HepG2 (cell line): ENCODE measurements around the gene TMEM135. TPM values are rescaled to one million over a fixed set of nuclear protein-coding genes. Genes with fewer than 3 reads are reported as not detected.

ENCODE experiments used
- AHR ChIP-seq: IDR thresholded peaks from 2 replicates; pipeline ENCODE4 v1.6.1; 2018; ENCODE audit warnings: missing genetic modification reagents, missing compliant biosample characterization
- FOSL1 ChIP-seq: sonication (generic); formaldehyde crosslinking; IDR thresholded peaks from 2 replicates; pipeline ENCODE4 v1.9.0; 2021; ENCODE audit warnings: missing genetic modification reagents, borderline replicate concordance
- KIAA2018 ChIP-seq: sonication (generic); formaldehyde crosslinking; IDR thresholded peaks from 2 replicates; pipeline ENCODE4 v1.5.0; 2020; ENCODE audit warnings: mild to moderate bottlenecking, missing genetic modification reagents, borderline replicate concordance
- MED1 ChIP-seq: sonication (generic); formaldehyde crosslinking; IDR thresholded peaks from 2 replicates; pipeline ENCODE4 v1.4.0; 2020; ENCODE audit warnings: missing genetic modification reagents
- NONO ChIP-seq, 2 experiments: fragments of 450-650 bp in 1 of 2; sonication (generic) in 1 of 2; formaldehyde crosslinking in 1 of 2; IDR thresholded peaks in 1 of 2; conservative IDR thresholded peaks in 1 of 2; 2 replicates each; pipeline versions ENCODE4 v1.6.1 to v1.8.0; 2017 to 2022; ENCODE audit warnings: mild to moderate bottlenecking in 1 of 2, missing genetic modification reagents in 1 of 2, moderate library complexity in 1 of 2
- PHF5A ChIP-seq: IDR thresholded peaks from one replicate; pipeline ENCODE4 v1.6.1; 2018; ENCODE audit warnings: low read depth, missing genetic modification reagents; ENCODE audit not compliant: unreplicated experiment
- POLR2AphosphoS2 ChIP-seq: IDR thresholded peaks from 2 replicates; pipeline ENCODE4 v1.6.1; 2011; ENCODE audit warnings: low read depth, low read length, improper control_type of control experiment
- ZBTB38 ChIP-seq: sonication (generic); formaldehyde crosslinking; IDR thresholded peaks from 2 replicates; pipeline ENCODE4 v1.5.1; 2020; ENCODE audit warnings: mild to moderate bottlenecking, missing genetic modification reagents
- ZBTB8A ChIP-seq: sonication (generic); formaldehyde crosslinking; IDR thresholded peaks from 2 replicates; pipeline ENCODE4 v1.4.0; 2020; ENCODE audit warnings: mild to moderate bottlenecking, low read depth, missing genetic modification reagents, borderline replicate concordance
- ZNF160 ChIP-seq: sonication (generic); formaldehyde crosslinking; IDR thresholded peaks from 2 replicates; pipeline ENCODE4 v1.8.0; 2022; ENCODE audit warnings: mild to moderate bottlenecking, inconsistent platforms, missing genetic modification reagents
- ZNF788 ChIP-seq: sonication (generic); formaldehyde crosslinking; IDR thresholded peaks from 2 replicates; pipeline ENCODE4 v1.5.0; 2020; ENCODE audit warnings: mild to moderate bottlenecking, missing genetic modification reagents, borderline replicate concordance
- polyA plus RNA-seq, 8 experiments: library from polyadenylated mRNA; depleted of rRNA in 3 of 8; stranded (reverse) in 7 of 8; unstranded in 1 of 8; fragments of >200 nt; fragmentation: Illumina TruSeq in 4 of 8; extraction: Trizol in 4 of 8; gene quantifications; 2 replicates each; pipeline versions ENCODE4 v1.2.1 to v1.2.3, GENCODE V29; 2011 to 2016; ENCODE audit warnings: low read depth in 4 of 8, missing spikeins in 1 of 8, mixed read lengths in 1 of 8; ENCODE audit not compliant: insufficient read depth in 1 of 8
- total RNA-seq, 5 experiments: library from RNA; depleted of rRNA; stranded (reverse); fragments of >200 nt; fragmentation: Illumina TruSeq; extraction: Trizol; gene quantifications; 2 replicates each; pipeline ENCODE4 v1.2.3, GENCODE V29; 2016; ENCODE audit warnings: low read depth in 1 of 5
- TF ChIP-seq, protein P1 (sequence below): sonication (generic); formaldehyde crosslinking; IDR thresholded peaks from 2 replicates; pipeline ENCODE4 v1.8.1; 2022; ENCODE audit warnings: low read depth, mild to moderate bottlenecking, missing genetic modification reagents
- TF ChIP-seq, protein P2 (sequence below): sonication (generic); formaldehyde crosslinking; IDR thresholded peaks from 2 replicates; pipeline ENCODE4 v1.5.0; 2020; ENCODE audit warnings: mild to moderate bottlenecking, missing genetic modification reagents, moderate library complexity
- TF ChIP-seq, protein P3 (sequence below): sonication (generic); formaldehyde crosslinking; IDR thresholded peaks from 2 replicates; pipeline ENCODE4 v1.8.0; 2022; ENCODE audit warnings: missing genetic modification reagents, low read depth, mild to moderate bottlenecking, borderline replicate concordance

The TMEM135 gene
- total and polyA plus RNA-seq, 2 of the 13 experiments (the other 11 are each of a cell fraction or from before 2014, with no cell fraction given): 36.6 to 88.9 TPM

- TF ChIP-seq, protein P1, sequence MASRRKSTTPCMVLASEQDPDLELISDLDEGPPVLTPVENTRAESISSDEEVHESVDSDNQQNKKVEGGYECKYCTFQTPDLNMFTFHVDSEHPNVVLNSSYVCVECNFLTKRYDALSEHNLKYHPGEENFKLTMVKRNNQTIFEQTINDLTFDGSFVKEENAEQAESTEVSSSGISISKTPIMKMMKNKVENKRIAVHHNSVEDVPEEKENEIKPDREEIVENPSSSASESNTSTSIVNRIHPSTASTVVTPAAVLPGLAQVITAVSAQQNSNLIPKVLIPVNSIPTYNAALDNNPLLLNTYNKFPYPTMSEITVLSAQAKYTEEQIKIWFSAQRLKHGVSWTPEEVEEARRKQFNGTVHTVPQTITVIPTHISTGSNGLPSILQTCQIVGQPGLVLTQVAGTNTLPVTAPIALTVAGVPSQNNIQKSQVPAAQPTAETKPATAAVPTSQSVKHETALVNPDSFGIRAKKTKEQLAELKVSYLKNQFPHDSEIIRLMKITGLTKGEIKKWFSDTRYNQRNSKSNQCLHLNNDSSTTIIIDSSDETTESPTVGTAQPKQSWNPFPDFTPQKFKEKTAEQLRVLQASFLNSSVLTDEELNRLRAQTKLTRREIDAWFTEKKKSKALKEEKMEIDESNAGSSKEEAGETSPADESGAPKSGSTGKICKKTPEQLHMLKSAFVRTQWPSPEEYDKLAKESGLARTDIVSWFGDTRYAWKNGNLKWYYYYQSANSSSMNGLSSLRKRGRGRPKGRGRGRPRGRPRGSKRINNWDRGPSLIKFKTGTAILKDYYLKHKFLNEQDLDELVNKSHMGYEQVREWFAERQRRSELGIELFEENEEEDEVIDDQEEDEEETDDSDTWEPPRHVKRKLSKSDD: peak; percentile 71; the same call in 1 of the 2 replicates
- TF ChIP-seq ZNF788 (peak; percentile 78; the same call in 1 of the 2 replicates), MED1 (peak; percentile 91), PHF5A (peak; percentile 63), ZNF160 (CRISPR knock-in tag) (no peak), FOSL1 (CRISPR knock-in tag) (no peak), ZBTB8A (no peak), KIAA2018 (CRISPR knock-in tag) (no peak), NONO (IDR thresholded peaks at IDR 0.05) (no peak), NONO (CRISPR knock-in tag; conservative IDR thresholded peaks at IDR 0.05) (0 out of 2 replicates have a peak, but pooled peaks have one; percentile 22), POLR2AphosphoS2 (no peak), AHR (CRISPR knock-in tag) (no peak), ZBTB38 (CRISPR knock-in tag) (no peak)
- TF ChIP-seq, protein P2, sequence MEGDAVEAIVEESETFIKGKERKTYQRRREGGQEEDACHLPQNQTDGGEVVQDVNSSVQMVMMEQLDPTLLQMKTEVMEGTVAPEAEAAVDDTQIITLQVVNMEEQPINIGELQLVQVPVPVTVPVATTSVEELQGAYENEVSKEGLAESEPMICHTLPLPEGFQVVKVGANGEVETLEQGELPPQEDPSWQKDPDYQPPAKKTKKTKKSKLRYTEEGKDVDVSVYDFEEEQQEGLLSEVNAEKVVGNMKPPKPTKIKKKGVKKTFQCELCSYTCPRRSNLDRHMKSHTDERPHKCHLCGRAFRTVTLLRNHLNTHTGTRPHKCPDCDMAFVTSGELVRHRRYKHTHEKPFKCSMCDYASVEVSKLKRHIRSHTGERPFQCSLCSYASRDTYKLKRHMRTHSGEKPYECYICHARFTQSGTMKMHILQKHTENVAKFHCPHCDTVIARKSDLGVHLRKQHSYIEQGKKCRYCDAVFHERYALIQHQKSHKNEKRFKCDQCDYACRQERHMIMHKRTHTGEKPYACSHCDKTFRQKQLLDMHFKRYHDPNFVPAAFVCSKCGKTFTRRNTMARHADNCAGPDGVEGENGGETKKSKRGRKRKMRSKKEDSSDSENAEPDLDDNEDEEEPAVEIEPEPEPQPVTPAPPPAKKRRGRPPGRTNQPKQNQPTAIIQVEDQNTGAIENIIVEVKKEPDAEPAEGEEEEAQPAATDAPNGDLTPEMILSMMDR (CRISPR knock-in tag): no peak
- TF ChIP-seq, protein P3, sequence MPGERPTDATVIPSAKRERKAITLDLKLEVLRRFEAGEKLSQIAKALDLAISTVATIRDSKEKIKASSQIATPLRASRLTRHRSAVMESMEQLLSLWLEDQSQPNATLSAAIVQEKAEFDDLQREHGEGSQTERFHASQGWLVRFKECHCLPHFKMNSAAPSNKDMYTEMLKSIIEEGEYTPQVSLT: no peak
Observed at GRCh38 chr11:86999859-87000753, 37.6 kb upstream of the TMEM135 start (continued).
